IPS DF 4.7 (cell line): ENCODE measurements around the gene SH3RF3.

Source experiments
- DNase-seq: peaks from one replicate; pipeline ENCODE4 v3.0.0-alpha.2; 2013; ENCODE audit warnings: low spot score; ENCODE audit errors: extremely low read depth

Gene SH3RF3

GRCh38 chr2:109200616-109201464 lies 71.8 kb downstream of the SH3RF3 start:
- DNase-seq, result no peak

DNA sequence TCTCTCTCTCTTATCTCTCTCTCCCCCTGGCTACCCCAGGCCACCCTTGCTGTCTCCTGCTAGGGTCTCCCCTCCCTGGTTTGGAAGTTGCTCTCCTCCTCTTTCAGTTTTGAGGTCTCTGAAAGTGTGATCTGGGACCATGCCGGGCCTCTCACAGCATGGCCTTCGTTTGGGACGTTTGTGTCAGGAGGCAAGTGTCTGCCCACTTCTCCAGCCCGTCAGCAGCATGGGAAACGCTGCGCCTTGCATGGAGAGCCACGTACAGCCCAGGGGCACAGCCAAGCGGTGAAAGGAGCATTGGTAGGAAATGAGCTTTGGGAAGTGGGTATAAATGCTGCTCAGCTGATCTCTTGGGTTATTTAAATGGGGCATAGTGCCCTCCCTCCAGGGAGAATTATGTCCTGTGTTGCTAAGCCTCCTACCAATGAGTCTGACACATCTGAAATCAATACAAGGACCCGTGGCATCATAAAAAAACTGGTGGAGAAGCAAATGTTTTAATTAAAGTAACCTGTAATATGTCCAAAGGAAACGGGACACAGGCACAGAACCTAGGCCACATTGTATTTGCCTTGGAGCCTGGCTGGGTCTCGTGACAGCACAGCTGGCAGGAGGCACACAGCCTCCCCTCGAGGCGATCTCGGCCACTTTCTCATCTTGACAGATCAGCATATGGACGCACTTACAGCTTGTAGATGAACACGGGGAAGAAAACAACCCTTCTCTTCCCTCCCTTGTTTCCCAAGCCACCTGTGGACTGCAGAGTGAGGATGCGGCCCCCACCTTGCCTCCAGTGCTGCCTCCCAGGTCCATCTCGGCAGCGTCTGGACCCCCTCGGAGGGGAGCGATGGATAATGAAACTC lies 72.7 kb downstream of the SH3RF3 start:
- no peak for DNase-seq

DNA sequence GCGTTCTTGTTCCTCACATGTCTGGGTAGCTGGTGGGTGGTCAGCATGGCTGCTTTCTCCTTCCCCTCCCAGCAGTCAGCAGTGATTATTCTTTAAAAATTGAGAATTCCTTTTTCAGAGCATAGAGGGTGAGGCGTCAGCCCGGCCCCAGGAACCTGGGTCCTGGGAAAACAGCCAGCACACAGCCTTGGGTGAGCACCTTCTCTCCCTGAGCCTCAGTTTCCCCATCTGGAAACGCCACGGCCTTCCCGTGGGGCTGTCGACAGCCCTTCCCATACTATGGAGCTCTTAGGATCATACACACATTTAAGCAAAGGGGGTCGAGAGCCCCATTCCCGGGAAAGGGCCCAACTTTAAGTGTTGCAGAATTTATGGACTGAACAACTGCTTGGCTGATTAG lies 73.5 kb downstream of the SH3RF3 start:
- no peak for DNase-seq

DNA sequence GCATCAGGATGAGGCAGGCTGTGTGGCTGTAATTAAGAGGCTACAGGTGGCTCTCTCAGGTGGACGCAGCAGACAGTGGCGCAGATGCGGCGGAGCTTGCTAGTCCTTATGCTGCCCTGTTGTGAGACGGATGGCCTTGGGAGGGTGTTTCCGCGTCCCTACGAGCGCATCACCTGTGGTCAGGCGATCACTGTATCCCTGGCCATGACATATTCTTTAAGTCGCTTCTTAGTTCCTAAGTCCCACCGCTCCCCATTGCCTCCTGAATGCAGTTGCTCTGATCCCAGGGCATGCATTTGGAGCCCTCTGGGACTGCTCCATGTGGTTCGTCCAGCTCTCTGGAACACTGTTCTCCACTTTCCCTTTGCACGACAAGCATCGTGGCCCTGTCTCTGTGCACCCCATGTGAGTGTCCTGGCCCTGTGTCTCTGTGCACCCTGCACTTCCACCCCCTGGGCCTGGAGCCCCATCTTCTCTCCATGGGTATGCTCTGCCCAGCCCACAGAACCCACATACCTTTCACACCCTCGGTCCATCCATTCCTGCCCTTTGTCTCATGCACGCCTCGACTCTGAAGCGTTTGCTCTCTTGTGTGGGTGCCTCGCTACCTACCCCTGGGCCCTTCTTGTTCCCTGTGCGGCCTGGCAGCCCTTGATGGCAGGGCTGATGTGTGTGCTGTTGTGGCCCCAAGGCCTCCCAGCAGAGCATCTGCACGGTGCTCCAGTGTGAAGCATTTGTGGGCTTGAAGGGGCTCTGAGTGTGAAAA lies 74.4 kb downstream of the SH3RF3 start:
- DNase-seq, result no peak

GRCh38 chr2:109204412-109204811 lies 75.4 kb downstream of the SH3RF3 start:
- no peak for DNase-seq

GRCh38 chr2:109205447-109205846 lies 76.4 kb downstream of the SH3RF3 start:
- DNase-seq, result no peak

GRCh38 chr2:109206569-109207146 lies 77.7 kb downstream of the SH3RF3 start:
- no peak for DNase-seq

DNA sequence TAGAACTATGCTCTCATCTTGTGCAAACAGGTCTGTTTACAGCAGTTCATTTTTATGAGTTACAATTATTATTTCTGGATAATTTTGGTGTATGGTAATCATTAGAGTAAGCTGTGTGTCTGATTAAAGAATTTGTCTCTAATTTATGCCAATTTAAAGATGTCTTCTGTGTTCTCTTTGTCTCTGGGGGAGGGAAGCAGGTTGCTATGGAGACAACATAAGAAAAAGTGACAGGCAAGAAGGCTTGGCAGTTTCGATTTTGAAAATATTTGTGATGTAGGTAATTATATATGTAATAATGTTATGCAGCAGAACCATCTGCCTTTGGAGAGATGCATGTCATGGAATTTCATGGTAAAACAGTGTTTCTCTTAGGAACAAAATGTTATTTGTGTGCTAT lies 78.2 kb downstream of the SH3RF3 start:
- no peak for DNase-seq

DNA sequence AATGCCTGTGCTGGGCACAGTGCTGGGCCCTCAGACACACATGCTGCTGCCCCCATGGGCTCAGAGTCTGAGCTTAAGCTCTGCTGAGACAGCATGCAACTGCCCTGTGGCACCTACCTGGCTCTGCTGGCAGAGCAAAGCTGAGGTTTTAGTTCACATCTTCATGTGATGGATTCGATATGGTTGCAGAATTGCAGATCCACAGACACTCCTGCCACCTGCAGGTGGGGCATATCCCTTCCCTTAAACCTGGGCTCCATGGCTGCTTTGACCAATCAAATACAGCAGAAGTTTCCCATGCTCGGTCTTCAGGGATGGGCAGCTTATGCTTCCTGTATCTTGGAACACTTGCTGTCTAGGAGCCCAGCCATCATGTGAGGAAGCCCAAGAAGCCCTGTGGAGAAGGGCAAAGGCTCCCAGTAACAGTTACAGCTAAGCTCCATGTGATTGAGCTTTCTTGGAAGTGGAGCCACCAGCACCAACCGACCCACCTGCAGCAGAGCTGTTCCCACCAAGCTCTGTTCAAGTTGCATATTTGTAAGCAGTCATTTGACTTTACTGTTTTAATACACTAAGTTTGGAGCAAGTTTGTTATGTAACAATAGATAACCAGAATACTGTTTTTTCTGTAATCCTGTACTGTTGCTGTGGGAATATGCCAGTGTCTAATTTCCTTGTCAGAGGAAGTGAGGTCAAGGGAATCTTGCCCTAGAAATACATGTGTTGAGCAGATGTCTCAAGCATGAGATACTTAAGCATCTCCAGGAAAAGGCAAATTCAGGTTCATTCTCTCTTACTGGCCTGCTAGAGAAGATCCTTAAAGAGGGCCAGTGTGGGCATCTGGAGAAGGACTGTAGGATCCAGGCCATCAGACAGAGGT lies 79.3 kb downstream of the SH3RF3 start:
- DNase-seq, result no peak

DNA sequence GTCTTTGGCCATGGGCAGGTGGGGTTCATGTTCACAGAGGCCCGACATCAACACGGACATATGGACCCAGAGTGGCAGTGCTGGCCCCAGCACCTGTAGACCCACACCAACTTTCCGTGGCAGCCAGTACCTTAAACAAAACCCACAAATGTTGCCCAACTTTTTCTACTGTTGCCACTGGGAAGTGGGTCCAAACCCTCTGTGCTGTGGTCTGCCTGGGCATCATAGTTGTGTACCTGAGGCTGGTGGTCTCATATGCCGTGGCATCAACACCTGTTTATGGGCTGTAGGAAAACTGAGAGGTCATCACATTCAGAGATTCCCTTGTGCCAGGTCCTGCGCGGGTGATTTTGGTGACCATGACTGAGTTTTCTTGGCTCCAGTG lies 79.9 kb downstream of the SH3RF3 start:
- DNase-seq, result no peak

- no peak for DNase-seq
Measured at GRCh38 chr2:109209412-109209811, 80.4 kb downstream of the SH3RF3 start.

- no peak for DNase-seq
Measured at GRCh38 chr2:109209941-109210340, 80.9 kb downstream of the SH3RF3 start.

- DNase-seq, result no peak
Measured at GRCh38 chr2:109210431-109211200, 81.6 kb downstream of the SH3RF3 start.

DNA sequence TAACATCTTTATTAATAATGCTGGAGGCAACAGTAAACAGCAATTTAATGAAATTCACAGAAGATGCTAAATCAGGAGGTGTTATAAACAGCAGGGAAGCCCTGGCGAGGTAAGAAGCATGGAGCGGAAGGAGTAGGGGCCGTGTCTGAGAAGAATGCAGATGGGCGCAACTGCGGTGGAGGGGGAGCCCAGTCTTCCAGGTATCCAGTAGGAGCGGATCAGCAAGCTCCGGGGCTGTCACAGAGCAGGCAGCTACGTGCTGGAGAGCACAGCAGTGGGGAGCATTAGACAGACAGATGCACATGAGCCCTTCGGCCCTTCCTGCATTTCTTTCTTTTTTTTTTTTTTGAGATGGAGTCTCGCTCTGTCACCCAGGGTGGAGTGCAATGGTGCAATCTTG lies 82.3 kb downstream of the SH3RF3 start:
- DNase-seq, result no peak

- DNase-seq, result no peak
Measured at GRCh38 chr2:109212836-109213563, 84.0 kb downstream of the SH3RF3 start.

GRCh38 chr2:109213646-109214433 lies 84.8 kb downstream of the SH3RF3 start:
- no peak for DNase-seq

GRCh38 chr2:109214651-109215371 lies 85.8 kb downstream of the SH3RF3 start:
- DNase-seq, result no peak

- DNase-seq, result no peak
Measured at GRCh38 chr2:109215866-109216265, 86.9 kb downstream of the SH3RF3 start.
